Neural progenitor cell (in vitro differentiated cells): ENCODE results near the gene CACNA1C. TPM values are rescaled to one million over a fixed set of nuclear protein-coding genes. Genes with fewer than 3 reads are reported as not detected.

Source experiments
- DNase-seq: peaks from one replicate; pipeline ENCODE4 v3.0.0-alpha.2; 2016; ENCODE audit warnings: low spot score
- H2AFZ ChIP-seq: fragments of 200-600 bp; sonication (generic); replicated peaks from 2 replicates; pipeline ENCODE4 v1.6.1; 2016; ENCODE audit warnings: antibody characterized with exemption
- H3F3A ChIP-seq: fragments of 200-600 bp; sonication (generic); 2 replicates; pipeline ENCODE4 v1.6.1; 2016; ENCODE audit warnings: antibody characterized with exemption, low read depth
- H3K27ac ChIP-seq: fragments of 200-600 bp; sonication (generic); 2 replicates; pipeline ENCODE4 v1.5.1; 2016; ENCODE audit warnings: mild to moderate bottlenecking
- H3K27me3 ChIP-seq: fragments of 200-600 bp; sonication (generic); 2 replicates; pipeline ENCODE4 v1.6.1; 2016; ENCODE audit warnings: mild to moderate bottlenecking, moderate library complexity
- H3K36me3 ChIP-seq: fragments of 200-600 bp; sonication (generic); 2 replicates; pipeline ENCODE4 v1.5.1; 2016
- H3K4me1 ChIP-seq: fragments of 200-600 bp; sonication (generic); 2 replicates; pipeline ENCODE4 v1.6.1; 2016; ENCODE audit warnings: mixed run types
- H3K4me2 ChIP-seq: fragments of 200-600 bp; sonication (generic); 2 replicates; pipeline ENCODE4 v1.6.1; 2016
- H3K4me3 ChIP-seq: fragments of 200-600 bp; sonication (generic); 2 replicates; pipeline ENCODE4 v1.5.1; 2016
- H3K79me2 ChIP-seq: fragments of 200-600 bp; sonication (generic); 2 replicates; pipeline ENCODE4 v1.6.1; 2016; ENCODE audit warnings: low read depth
- H3K9ac ChIP-seq: fragments of 200-600 bp; sonication (generic); 2 replicates; pipeline ENCODE4 v1.6.1; 2016
- H3K9me3 ChIP-seq: fragments of 200-600 bp; sonication (generic); 2 replicates; pipeline ENCODE4 v1.5.1; 2016; ENCODE audit warnings: low read depth
- H4K20me1 ChIP-seq: fragments of 200-600 bp; sonication (generic); 2 replicates; pipeline ENCODE4 v1.6.1; 2016; ENCODE audit warnings: low read depth
- H3K27ac Mint-ChIP-seq: 3 replicates; pipeline ENCODE4 v1.8.0; 2021; ENCODE audit warnings: mixed read lengths
- H3K27me3 Mint-ChIP-seq: 2 replicates; pipeline ENCODE4 v1.8.0; 2022; ENCODE audit warnings: low read depth, mild to moderate bottlenecking, inconsistent platforms, moderate library complexity, mixed read lengths; ENCODE audit not compliant: insufficient read depth
- H3K36me3 Mint-ChIP-seq: 3 replicates; pipeline ENCODE4 v1.8.0; 2021; ENCODE audit warnings: mixed read lengths
- H3K4me1 Mint-ChIP-seq: 3 replicates; pipeline ENCODE4 v1.8.0; 2021; ENCODE audit warnings: mixed read lengths
- H3K4me3 Mint-ChIP-seq: 3 replicates; pipeline ENCODE4 v1.8.0; 2021; ENCODE audit warnings: mild to moderate bottlenecking, moderate library complexity, mixed read lengths
- H3K9me3 Mint-ChIP-seq: 3 replicates; pipeline ENCODE4 v1.8.0; 2020; ENCODE audit warnings: mixed read lengths
- EZH2 ChIP-seq: fragments of 200-600 bp; sonication (generic); IDR thresholded peaks from 2 replicates; pipeline ENCODE4 v1.6.1; 2017; ENCODE audit warnings: antibody characterized with exemption, mild to moderate bottlenecking, moderate library complexity
- EZH2phosphoT487 ChIP-seq: fragments of 200-600 bp; sonication (generic); IDR thresholded peaks from 2 replicates; pipeline ENCODE4 v1.6.1; 2017; ENCODE audit warnings: antibody characterized with exemption
- total RNA-seq: library from RNA; depleted of rRNA; stranded (reverse); fragments of >200 nt; gene quantifications from 2 replicates; pipeline ENCODE4 v1.2.3, GENCODE V29; 2015; ENCODE audit warnings: low replicate concordance
- TF ChIP-seq, protein P1 (sequence below): fragments of 200-600 bp; sonication (generic); IDR thresholded peaks from 2 replicates; pipeline ENCODE4 v1.5.1; 2017; ENCODE audit warnings: antibody characterized with exemption, mild to moderate bottlenecking

The CACNA1C gene
- total RNA-seq, 1 donor from 2014 or later: 2.7 TPM

DNA sequence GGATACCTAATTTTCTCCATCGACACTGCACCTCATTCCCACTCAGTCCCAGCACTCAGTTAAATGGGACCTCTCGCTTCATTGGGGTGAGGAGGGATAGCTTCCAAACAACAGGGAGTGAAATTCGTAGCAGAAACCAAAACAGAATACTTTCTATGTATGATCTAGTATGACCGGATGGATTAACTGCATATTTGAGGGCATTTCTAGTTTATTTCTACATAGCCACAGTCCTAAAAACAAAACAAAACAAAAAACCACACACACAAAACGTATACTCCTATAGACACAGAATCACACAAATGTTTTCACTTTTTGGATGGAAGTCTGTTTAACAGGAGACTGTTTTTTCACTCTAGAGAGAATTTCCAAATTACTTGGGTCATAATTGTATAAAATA is 434.5 kb downstream of the CACNA1C start:
- no peaks in the 10 kb centered on the region for H3K27me3 ChIP-seq
- no peaks in the 10 kb centered on the region for H3K9me3 ChIP-seq
- H3K79me2 ChIP-seq: no peaks in the 10 kb centered on the region
- no peak overlapping the region for H3K9ac ChIP-seq
- no peaks in the 10 kb centered on the region for H4K20me1 ChIP-seq
- H3K4me3 ChIP-seq: no peak overlapping the region
- no peaks in the 10 kb centered on the region for H3K36me3 ChIP-seq
- no peaks in the 10 kb centered on the region for H3K9me3 Mint-ChIP-seq
- peaks cover 6% of the 10 kb centered on the region for H3K4me1 ChIP-seq
- H3K27ac Mint-ChIP-seq: no peak overlapping the region
- H3K36me3 Mint-ChIP-seq: no peaks in the 10 kb centered on the region
- no peaks in the 10 kb centered on the region for H3F3A ChIP-seq
- H3K27ac ChIP-seq: no peak overlapping the region
- peaks cover 9% of the 10 kb centered on the region for H3K4me1 Mint-ChIP-seq
- no peak overlapping the region for H3K4me3 Mint-ChIP-seq
- DNase-seq: no peak
- no peaks in the 10 kb centered on the region for H3K27me3 Mint-ChIP-seq
- H3K4me2 ChIP-seq: no peak overlapping the region
- TF ChIP-seq EZH2phosphoT487 (no peak), EZH2 (no peak)
- TF ChIP-seq, protein P1, sequence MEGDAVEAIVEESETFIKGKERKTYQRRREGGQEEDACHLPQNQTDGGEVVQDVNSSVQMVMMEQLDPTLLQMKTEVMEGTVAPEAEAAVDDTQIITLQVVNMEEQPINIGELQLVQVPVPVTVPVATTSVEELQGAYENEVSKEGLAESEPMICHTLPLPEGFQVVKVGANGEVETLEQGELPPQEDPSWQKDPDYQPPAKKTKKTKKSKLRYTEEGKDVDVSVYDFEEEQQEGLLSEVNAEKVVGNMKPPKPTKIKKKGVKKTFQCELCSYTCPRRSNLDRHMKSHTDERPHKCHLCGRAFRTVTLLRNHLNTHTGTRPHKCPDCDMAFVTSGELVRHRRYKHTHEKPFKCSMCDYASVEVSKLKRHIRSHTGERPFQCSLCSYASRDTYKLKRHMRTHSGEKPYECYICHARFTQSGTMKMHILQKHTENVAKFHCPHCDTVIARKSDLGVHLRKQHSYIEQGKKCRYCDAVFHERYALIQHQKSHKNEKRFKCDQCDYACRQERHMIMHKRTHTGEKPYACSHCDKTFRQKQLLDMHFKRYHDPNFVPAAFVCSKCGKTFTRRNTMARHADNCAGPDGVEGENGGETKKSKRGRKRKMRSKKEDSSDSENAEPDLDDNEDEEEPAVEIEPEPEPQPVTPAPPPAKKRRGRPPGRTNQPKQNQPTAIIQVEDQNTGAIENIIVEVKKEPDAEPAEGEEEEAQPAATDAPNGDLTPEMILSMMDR: no peak
- H2AFZ ChIP-seq: no peak overlapping the region

DNA sequence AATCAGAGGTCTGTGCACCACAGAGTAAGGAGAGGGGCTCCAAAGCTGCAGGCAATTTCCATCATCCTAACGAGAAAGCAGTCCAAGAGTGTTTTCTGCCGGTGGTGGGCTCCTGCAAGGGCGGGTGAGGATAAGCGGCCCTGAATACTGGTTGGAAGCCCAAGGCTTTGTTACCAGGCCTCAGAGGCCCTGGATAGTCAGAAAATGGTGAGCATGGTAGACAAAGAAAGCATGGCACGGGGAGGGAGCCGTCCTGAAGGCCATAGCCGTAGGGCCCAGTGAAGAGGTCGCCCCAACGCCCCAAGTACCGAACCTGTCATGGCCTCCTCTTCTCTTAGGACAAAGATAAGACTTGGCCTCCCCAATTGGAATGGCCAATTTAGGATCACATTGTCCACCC is 435.3 kb downstream of the CACNA1C start:
- peak overlapping the region; percentile 17 for H3K27ac Mint-ChIP-seq

DNA sequence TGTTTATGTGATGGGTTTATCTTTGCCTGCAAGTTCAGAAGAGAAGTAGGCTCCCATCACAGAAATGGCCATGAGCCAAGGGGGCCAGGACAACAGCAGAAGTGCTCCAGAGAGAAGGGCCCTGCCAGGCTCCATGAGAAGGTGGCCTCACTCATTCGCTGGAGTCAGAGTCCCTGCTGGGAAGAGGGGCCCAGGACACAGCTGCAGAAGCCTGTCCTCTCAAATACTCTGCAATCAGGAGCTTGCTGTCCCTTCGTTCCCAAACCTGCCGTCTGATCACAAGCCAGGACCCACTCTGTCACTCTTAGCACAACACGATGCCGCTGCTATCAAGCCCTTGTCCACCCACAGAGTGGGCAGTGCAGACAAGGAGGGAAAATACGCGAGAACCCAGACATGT is 435.8 kb downstream of the CACNA1C start:
- Histone ChIP-seq H3K27ac (no peak overlapping the region), H3F3A (no peaks in the 10 kb centered on the region), H3K9ac (no peak overlapping the region), H3K79me2 (no peaks in the 10 kb centered on the region), H3K4me2 (no peak overlapping the region), H3K27me3 (no peaks in the 10 kb centered on the region), H3K4me3 (no peak overlapping the region), H4K20me1 (no peaks in the 10 kb centered on the region), H3K36me3 (no peaks in the 10 kb centered on the region), H2AFZ (no peak overlapping the region), H3K4me1 (peaks cover 6% of the 10 kb centered on the region), H3K9me3 (no peaks in the 10 kb centered on the region)
- TF ChIP-seq, protein P1: no peak
- TF ChIP-seq EZH2 (no peak), EZH2phosphoT487 (no peak)
- H3K4me1 Mint-ChIP-seq: peaks cover 9% of the 10 kb centered on the region
- no peaks in the 10 kb centered on the region for H3K27me3 Mint-ChIP-seq
- H3K36me3 Mint-ChIP-seq: no peaks in the 10 kb centered on the region
- H3K9me3 Mint-ChIP-seq: no peaks in the 10 kb centered on the region
- no peak for DNase-seq
- H3K27ac Mint-ChIP-seq: no peak overlapping the region
- H3K4me3 Mint-ChIP-seq: no peak overlapping the region

More for the DNA sequence above, 435.3 kb downstream of the CACNA1C start:
- no peak overlapping the region for H3K4me2 ChIP-seq
- H3K36me3 ChIP-seq: no peaks in the 10 kb centered on the region
- Mint-ChIP-seq H3K9me3 (no peaks in the 10 kb centered on the region), H3K27me3 (no peaks in the 10 kb centered on the region), H3K4me1 (peaks cover 9% of the 10 kb centered on the region), H3K36me3 (no peaks in the 10 kb centered on the region), H3K4me3 (no peak overlapping the region)
- no peak overlapping the region for H2AFZ ChIP-seq
- no peaks in the 10 kb centered on the region for H3F3A ChIP-seq
- H3K4me3 ChIP-seq: no peak overlapping the region
- no peak overlapping the region for H3K9ac ChIP-seq
- H3K27me3 ChIP-seq: no peaks in the 10 kb centered on the region
- no peak for TF ChIP-seq EZH2
- TF ChIP-seq, protein P1: no peak
- TF ChIP-seq EZH2phosphoT487: no peak
- no peaks in the 10 kb centered on the region for H3K9me3 ChIP-seq
- no peaks in the 10 kb centered on the region for H3K79me2 ChIP-seq
- H3K27ac ChIP-seq: no peak overlapping the region
- no peak for DNase-seq
- peaks cover 6% of the 10 kb centered on the region for H3K4me1 ChIP-seq
- no peaks in the 10 kb centered on the region for H4K20me1 ChIP-seq
